GM12865 (cell line): ENCODE measurements around the gene BMP6.

Experiments
- DNase-seq: peaks from one replicate; pipeline ENCODE4 v3.0.0; 2010; ENCODE audit warnings: low read depth
- H3K4me3 ChIP-seq: 2 replicates; pipeline ENCODE4 v1.5.1; 2011; ENCODE audit warnings: mild to moderate bottlenecking, low read depth, low read length, control low read depth
- CTCF ChIP-seq: IDR thresholded peaks from 2 replicates; pipeline ENCODE4 v1.5.1; 2011; ENCODE audit warnings: low read length, control low read depth, low read depth, inconsistent platforms; ENCODE audit not compliant: insufficient read depth; ENCODE audit errors: missing control alignments

BMP6 gene

GRCh38 chr6:7707787-7708186, 18.1 kb upstream of the BMP6 start:
- no peak for TF ChIP-seq CTCF
- no peak for DNase-seq
- no peak overlapping the region for H3K4me3 ChIP-seq

GRCh38 chr6:7719364-7719850, 6.5 kb upstream of the BMP6 start:
- no peak for TF ChIP-seq CTCF
- no peak for DNase-seq
- H3K4me3 ChIP-seq = no peak overlapping the region

GRCh38 chr6:7720346-7720745, 5.6 kb upstream of the BMP6 start:
- no peak for DNase-seq
- no peak overlapping the region for H3K4me3 ChIP-seq
- no peak for TF ChIP-seq CTCF

GRCh38 chr6:7721649-7722048, 4.2 kb upstream of the BMP6 start:
- no peak overlapping the region for H3K4me3 ChIP-seq
- TF ChIP-seq CTCF = no peak
- DNase-seq = peak; percentile 56

GRCh38 chr6:7723041-7723447, 2.9 kb upstream of the BMP6 start:
- no peak overlapping the region for H3K4me3 ChIP-seq
- DNase-seq = peak; percentile 83
- peak; percentile 51 for TF ChIP-seq CTCF

GRCh38 chr6:7723554-7723953, 2.3 kb upstream of the BMP6 start:
- no peak overlapping the region for H3K4me3 ChIP-seq
- DNase-seq = peak; percentile 17
- TF ChIP-seq CTCF = no peak

- DNase-seq = no peak
- peak overlapping the region; percentile 51 for H3K4me3 ChIP-seq
- TF ChIP-seq CTCF = no peak
Observed at GRCh38 chr6:7725412-7725811, 487 bp upstream of the BMP6 start.
